Measurements from ENCODE around the gene ZNF684. TPM values are rescaled to one million over a fixed set of nuclear protein-coding genes. Genes with fewer than 3 reads are reported as not detected.
"Not testable (repeated sequence)": the region's sequence is repeated elsewhere in the genome, so short reads cannot be mapped to it uniquely, and the experiment has no call there.

Gene ZNF684
- polyA plus RNA-seq (ENCODE audit: insufficient read depth in 1 of 5, insufficient read length in 5 of 5, low replicate concordance in 1 of 5), result 10 to 100 TPM in 1 of 5 donors, 1 to 10 TPM in 4; 6.7 to 10.2 (median 8.4) TPM
- long read RNA-seq, donor 1, partial matches to known transcripts, result 6 of 7 reads
- long read RNA-seq, donor 1, other reads (novel, unspliced or antisense), result 0 of 7 reads
- long read RNA-seq, donor 2, partial matches to known transcripts, result 0 of 1 reads
- long read RNA-seq, donor 2, other reads (novel, unspliced or antisense), result 0 of 1 reads
- long read RNA-seq, donor 3, partial matches to known transcripts, result 5 of 6 reads
- long read RNA-seq, donor 3, other reads (novel, unspliced or antisense), result 0 of 6 reads
- long read RNA-seq, donor 4, result 0 reads
- long read RNA-seq, donor 5, partial matches to known transcripts, result 0 of 4 reads
- long read RNA-seq, donor 5, other reads (novel, unspliced or antisense), result 0 of 4 reads
- long read RNA-seq, donor 6, partial matches to known transcripts, result 0 of 2 reads
- long read RNA-seq, donor 6, other reads (novel, unspliced or antisense), result 0 of 2 reads
- long read RNA-seq, donor 7, partial matches to known transcripts, result 0 of 2 reads
- long read RNA-seq, donor 7, other reads (novel, unspliced or antisense), result 0 of 2 reads
- long read RNA-seq, donor 8, partial matches to known transcripts, result 0 of 1 reads
- long read RNA-seq, donor 8, other reads (novel, unspliced or antisense), result 0 of 1 reads

DNA sequence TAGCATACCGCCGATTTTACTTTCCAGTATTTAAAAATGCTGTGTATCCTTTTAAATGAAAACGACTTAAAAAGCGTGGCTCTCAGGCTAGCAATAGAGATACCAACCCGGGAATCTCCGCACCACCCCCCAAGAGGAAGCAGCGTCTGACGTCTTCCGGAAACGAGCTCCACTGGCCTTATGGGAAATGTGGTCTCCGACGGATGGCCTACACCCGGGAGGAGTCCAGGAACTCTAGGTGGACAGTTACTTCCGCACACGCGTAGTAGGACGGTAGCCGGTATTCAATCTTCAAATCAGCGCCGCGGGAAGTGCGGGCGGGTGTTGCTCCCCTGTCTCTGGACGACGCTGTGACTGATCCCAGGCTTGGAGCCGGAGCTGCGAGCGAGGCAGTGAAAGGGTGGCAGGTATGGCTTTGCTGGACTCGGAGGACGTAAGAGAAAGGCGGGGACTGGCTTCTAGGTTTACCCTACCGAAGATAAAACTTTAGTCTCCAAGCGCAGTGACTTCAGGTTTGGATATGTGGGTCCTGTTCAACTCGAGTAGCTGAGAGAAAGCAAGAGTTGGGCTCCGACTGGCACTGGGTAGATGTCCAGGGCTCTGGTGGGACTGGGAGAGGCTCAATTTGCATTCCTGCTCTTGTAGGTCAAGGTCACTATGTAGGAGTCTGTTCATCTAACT, at the start of gene ZNF684:
Gene ZNF684, plus strand, starts transcription at position 257 of the 681 bp plus-strand sequence. CDS start 1,530 bp downstream, outside the sequence.
- peak; percentile 88 to 90 for DNase-seq

DNA sequence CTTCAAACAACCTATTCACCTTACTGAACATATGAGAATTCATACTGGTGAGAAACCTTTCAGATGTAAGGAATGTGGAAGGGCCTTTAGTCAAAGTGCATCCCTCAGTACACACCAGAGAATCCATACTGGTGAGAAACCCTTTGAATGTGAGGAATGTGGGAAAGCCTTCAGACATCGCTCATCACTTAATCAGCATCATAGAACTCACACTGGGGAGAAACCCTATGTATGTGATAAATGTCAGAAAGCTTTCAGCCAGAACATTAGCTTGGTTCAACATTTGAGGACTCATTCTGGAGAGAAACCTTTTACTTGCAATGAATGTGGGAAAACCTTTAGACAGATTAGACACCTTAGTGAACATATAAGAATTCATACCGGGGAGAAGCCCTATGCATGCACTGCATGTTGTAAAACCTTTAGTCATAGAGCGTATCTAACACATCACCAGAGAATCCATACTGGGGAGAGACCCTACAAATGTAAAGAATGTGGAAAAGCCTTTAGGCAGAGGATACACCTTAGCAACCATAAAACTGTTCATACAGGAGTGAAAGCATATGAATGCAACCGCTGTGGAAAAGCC, 36.0 kb upstream of the ZNF684 start:
- no peak for DNase-seq

DNA sequence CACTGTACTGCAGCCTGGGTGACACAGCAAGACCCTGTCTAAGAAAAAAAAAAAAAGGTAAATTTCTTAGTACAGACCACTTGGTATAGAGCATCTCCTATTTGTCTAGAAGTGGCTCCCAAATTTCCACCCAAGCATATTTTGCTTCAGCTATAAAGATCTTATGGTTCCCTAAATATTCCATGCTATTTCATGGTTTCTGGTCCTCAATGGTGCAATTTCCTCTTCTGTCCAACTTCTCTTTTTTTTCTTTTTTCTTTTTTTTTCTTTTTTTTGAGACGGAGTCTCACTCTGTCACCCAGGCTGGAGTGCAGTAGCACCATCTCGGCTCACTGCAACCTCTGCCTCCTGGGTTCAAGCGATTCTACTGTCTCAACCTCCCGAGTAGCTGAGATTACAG, 28.8 kb upstream of the ZNF684 start:
- DNase-seq, result not testable (repeated sequence)

- DNase-seq, result no peak
Measured at GRCh38 chr1:40507973-40508372, 23.5 kb upstream of the ZNF684 start.

DNA sequence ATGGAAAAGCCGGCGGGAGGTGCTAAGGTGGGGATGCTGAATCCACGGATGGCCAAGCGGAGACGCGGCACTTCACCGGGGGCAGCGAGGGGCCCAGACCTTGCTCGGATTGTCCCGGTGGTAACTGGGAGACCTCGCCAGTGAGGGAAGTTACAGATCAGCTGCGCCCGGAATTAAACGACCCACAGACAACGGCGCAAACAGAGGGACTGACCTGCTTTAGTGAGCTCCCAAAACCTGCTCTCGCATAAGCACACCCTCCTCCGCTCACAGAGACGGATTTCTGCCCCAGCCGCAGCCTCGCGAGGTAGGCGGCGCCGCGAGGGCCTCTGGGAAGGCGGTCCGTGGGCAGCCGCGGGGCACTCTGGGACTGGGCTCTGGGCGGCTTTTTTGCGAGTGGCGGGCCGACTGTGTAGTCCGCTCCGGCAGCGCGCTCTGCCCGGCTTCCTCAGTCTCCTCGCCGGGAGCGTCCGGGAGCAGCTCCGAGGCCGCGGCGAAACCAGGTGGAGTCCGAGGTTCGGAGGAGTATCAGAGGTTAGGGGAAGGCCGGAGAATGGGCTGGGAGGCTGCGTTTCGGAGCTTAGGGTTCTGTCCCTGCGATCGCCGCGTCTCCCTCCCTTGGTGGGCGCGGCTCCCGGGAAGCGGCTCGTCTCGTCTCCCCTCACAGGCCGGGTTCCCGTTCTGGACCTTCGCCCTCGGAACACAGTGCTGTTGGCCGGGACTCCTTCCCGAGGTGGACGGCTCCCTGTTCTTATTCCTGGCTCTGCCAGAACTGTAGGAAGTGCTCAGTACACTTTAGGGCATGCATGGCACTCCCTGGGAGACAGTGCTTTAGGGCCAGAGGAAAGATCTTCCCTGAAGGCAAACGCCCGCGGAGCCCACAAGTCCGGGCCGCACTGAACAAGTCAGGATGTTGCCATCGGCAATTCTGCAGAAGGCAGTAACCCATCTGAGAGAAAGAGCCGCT, 22.8 kb upstream of the ZNF684 start, which contains the start of gene EXO5:
Gene EXO5, plus strand, starts transcription at position 393 of the 967 bp plus-strand sequence. CDS start 5,778 bp downstream, outside the sequence.
- DNase-seq, result peak; percentile 60 to 65

- DNase-seq, result no peak
Measured at GRCh38 chr1:40519517-40519916, 11.9 kb upstream of the ZNF684 start.

- DNase-seq, result no peak
Measured at GRCh38 chr1:40530735-40531380, 579 bp upstream of the ZNF684 start.

DNA sequence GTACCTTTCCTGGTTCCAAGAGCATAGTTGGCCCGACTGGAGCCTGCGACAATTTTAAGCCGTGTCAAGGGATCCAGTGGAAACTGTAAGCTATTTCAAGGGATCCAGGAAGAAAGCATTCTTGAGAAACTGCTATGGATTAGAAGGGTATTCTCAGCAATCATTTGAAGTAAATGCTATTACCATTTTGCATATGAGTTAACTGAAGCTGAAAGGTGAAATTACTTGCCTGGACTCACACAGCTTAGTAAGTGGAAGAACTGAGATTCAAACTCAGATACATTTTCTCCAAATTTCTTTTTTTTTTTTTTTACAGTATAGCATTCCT, 589 bp downstream of the ZNF684 start:
- no peak for DNase-seq

- DNase-seq, result peak in 1 of 2 donors; percentile 17
Measured at GRCh38 chr1:40532844-40533424, 1.5 kb downstream of the ZNF684 start.

DNA sequence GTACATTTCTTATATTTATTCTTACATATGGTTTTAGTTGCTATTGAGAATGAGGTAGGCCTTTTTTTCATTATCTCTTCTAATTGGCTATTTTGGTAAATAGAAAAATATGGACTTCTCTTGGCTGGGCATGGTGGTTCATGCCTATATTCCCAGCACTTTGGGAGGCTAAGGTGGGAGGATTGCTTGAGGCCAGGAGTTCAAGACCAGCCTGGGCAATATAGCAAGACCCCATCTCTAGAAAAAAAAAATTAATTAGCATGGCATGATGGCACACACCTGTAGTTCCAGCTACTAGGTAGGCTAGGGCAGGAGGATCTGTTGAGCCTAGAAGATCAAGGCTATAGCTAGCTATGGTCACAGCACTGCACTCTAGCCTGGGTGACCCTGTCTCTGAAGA, 3.2 kb downstream of the ZNF684 start:
- no peak for DNase-seq

- DNase-seq, result no peak
Measured at GRCh38 chr1:40535732-40536131, 4.3 kb downstream of the ZNF684 start.

GRCh38 chr1:40539338-40539737, 7.9 kb downstream of the ZNF684 start:
- DNase-seq, result no peak

- DNase-seq, result no peak
Measured at GRCh38 chr1:40546957-40547356, 15.5 kb downstream of the ZNF684 start.

- DNase-seq, result no peak
Measured at GRCh38 chr1:40553017-40553416, 21.6 kb downstream of the ZNF684 start.

- DNase-seq, result not testable (repeated sequence)
Measured at GRCh38 chr1:40554807-40555206, 23.4 kb downstream of the ZNF684 start.

DNA sequence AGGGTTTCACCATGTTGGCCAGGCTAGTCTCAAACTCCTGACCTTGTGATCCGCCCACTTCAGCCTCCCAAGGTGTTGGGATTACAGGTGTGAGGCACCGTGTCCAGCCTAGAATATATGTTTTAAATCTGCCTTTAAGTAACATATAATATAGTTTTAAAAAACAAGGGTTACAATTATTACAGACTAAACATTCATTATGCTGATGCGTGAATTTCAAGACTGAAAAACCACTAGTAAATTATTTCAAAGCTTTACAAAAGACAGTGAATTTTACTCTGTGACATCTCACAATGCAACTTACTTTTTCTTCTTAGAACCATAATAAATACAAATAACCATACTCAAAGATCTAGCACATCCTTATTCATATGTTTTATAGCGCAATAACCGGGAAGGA, 24.7 kb downstream of the ZNF684 start:
- no peak for DNase-seq

- not testable (repeated sequence) for DNase-seq
Measured at GRCh38 chr1:40558241-40558640, 26.8 kb downstream of the ZNF684 start.

GRCh38 chr1:40562185-40562584, 30.7 kb downstream of the ZNF684 start:
- DNase-seq, result no peak

- no peak for DNase-seq
Measured at GRCh38 chr1:40563266-40563665, 31.8 kb downstream of the ZNF684 start.

- no peak for DNase-seq
Measured at GRCh38 chr1:40564506-40564905, 33.1 kb downstream of the ZNF684 start.
